GM12872 (cell line): ENCODE data around the gene PTPN2.

Experiments used
- CTCF ChIP-seq: IDR thresholded peaks from 3 replicates; pipeline ENCODE4 v1.5.1; 2011; ENCODE audit warnings: low read depth, mild to moderate bottlenecking, low read length, moderate library complexity; ENCODE audit not compliant: insufficient read depth

PTPN2 gene

GRCh38 chr18:12766986-12767433, 117.0 kb downstream of the PTPN2 start:
- TF ChIP-seq CTCF: no peak

GRCh38 chr18:12765586-12765985, 118.5 kb downstream of the PTPN2 start:
- no peak for TF ChIP-seq CTCF

- TF ChIP-seq CTCF: no peak
These were observed 118.9 kb downstream of the PTPN2 start for GRCh38 chr18:12765126-12765525.

GRCh38 chr18:12754511-12754910, 129.5 kb downstream of the PTPN2 start:
- no peak for TF ChIP-seq CTCF

GRCh38 chr18:12751891-12752290, 132.1 kb downstream of the PTPN2 start:
- TF ChIP-seq CTCF: no peak

- no peak for TF ChIP-seq CTCF
These were observed 132.5 kb downstream of the PTPN2 start for GRCh38 chr18:12751503-12751884.

GRCh38 chr18:12750715-12751502, 133.1 kb downstream of the PTPN2 start:
- TF ChIP-seq CTCF: no peak
